ENCODE data around the gene NKAIN2.

Gene NKAIN2

GRCh38 chr6:124478906-124479305 lies 675.2 kb downstream of the NKAIN2 start:
- H2AFZ ChIP-seq (ENCODE audit: low read length, unreplicated experiment): no peak overlapping the region
- no peaks in the 10 kb centered on the region for H3K4me1 ChIP-seq (ENCODE audit: control insufficient read depth, insufficient read depth, low read length, unreplicated experiment)
- no peaks in the 10 kb centered on the region for H3K36me3 ChIP-seq (ENCODE audit: insufficient read depth, low read length)
- H3K27me3 ChIP-seq (ENCODE audit: insufficient read depth, low read length): 0 out of 2 replicates have a peak, but pooled peaks cover 3% of the 10 kb centered on the region
- H3K27ac ChIP-seq (ENCODE audit: low read depth, low read length): no peak overlapping the region
- H3K4me3 ChIP-seq (ENCODE audit: low read depth, low read length): no peak overlapping the region
- H3K79me2 ChIP-seq (ENCODE audit: control insufficient read depth, insufficient read depth, low read length, unreplicated experiment): no peaks in the 10 kb centered on the region

- H3K79me2 ChIP-seq (ENCODE audit: control insufficient read depth, insufficient read depth, low read length, unreplicated experiment): no peaks in the 10 kb centered on the region
- no peak overlapping the region for H3K27ac ChIP-seq (ENCODE audit: low read depth, low read length)
- 0 out of 2 replicates have a peak, but pooled peaks cover 3% of the 10 kb centered on the region for H3K27me3 ChIP-seq (ENCODE audit: insufficient read depth, low read length)
- no peak overlapping the region for H2AFZ ChIP-seq (ENCODE audit: low read length, unreplicated experiment)
- H3K4me3 ChIP-seq (ENCODE audit: low read depth, low read length): no peak overlapping the region
- no peaks in the 10 kb centered on the region for H3K36me3 ChIP-seq (ENCODE audit: insufficient read depth, low read length)
- H3K4me1 ChIP-seq (ENCODE audit: control insufficient read depth, insufficient read depth, low read length, unreplicated experiment): no peaks in the 10 kb centered on the region
These were observed 676.3 kb downstream of the NKAIN2 start for GRCh38 chr6:124479991-124480430.

GRCh38 chr6:124482071-124482491 lies 678.4 kb downstream of the NKAIN2 start:
- Histone ChIP-seq H3K4me1 (ENCODE audit: control insufficient read depth, insufficient read depth, low read length, unreplicated experiment) (no peaks in the 10 kb centered on the region), H3K4me3 (ENCODE audit: low read depth, low read length) (no peak overlapping the region), H3K79me2 (ENCODE audit: control insufficient read depth, insufficient read depth, low read length, unreplicated experiment) (no peaks in the 10 kb centered on the region), H3K27me3 (ENCODE audit: insufficient read depth, low read length) (0 out of 2 replicates have a peak, but pooled peaks cover 3% of the 10 kb centered on the region), H2AFZ (ENCODE audit: low read length, unreplicated experiment) (no peak overlapping the region), H3K36me3 (ENCODE audit: insufficient read depth, low read length) (no peaks in the 10 kb centered on the region), H3K27ac (ENCODE audit: low read depth, low read length) (no peak overlapping the region)

GRCh38 chr6:124487623-124488431 lies 684.2 kb downstream of the NKAIN2 start:
- Histone ChIP-seq H3K27ac (ENCODE audit: low read depth, low read length) (no peak overlapping the region), H3K4me3 (ENCODE audit: low read depth, low read length) (no peak overlapping the region), H3K36me3 (ENCODE audit: insufficient read depth, low read length) (no peaks in the 10 kb centered on the region), H3K27me3 (ENCODE audit: insufficient read depth, low read length) (no peaks in the 10 kb centered on the region), H2AFZ (ENCODE audit: low read length, unreplicated experiment) (no peak overlapping the region), H3K79me2 (ENCODE audit: control insufficient read depth, insufficient read depth, low read length, unreplicated experiment) (no peaks in the 10 kb centered on the region), H3K4me1 (ENCODE audit: control insufficient read depth, insufficient read depth, low read length, unreplicated experiment) (peaks cover 14% of the 10 kb centered on the region)

GRCh38 chr6:124490122-124490521 lies 686.5 kb downstream of the NKAIN2 start:
- Histone ChIP-seq H3K27ac (ENCODE audit: low read depth, low read length) (no peak overlapping the region), H3K4me3 (ENCODE audit: low read depth, low read length) (no peak overlapping the region), H3K36me3 (ENCODE audit: insufficient read depth, low read length) (no peaks in the 10 kb centered on the region), H3K79me2 (ENCODE audit: control insufficient read depth, insufficient read depth, low read length, unreplicated experiment) (no peaks in the 10 kb centered on the region), H3K27me3 (ENCODE audit: insufficient read depth, low read length) (no peaks in the 10 kb centered on the region), H3K4me1 (ENCODE audit: control insufficient read depth, insufficient read depth, low read length, unreplicated experiment) (peaks cover 14% of the 10 kb centered on the region), H2AFZ (ENCODE audit: low read length, unreplicated experiment) (no peak overlapping the region)

GRCh38 chr6:124493259-124493658 lies 689.6 kb downstream of the NKAIN2 start:
- Histone ChIP-seq H3K79me2 (ENCODE audit: control insufficient read depth, insufficient read depth, low read length, unreplicated experiment) (no peaks in the 10 kb centered on the region), H3K4me3 (ENCODE audit: low read depth, low read length) (no peak overlapping the region), H3K27me3 (ENCODE audit: insufficient read depth, low read length) (no peaks in the 10 kb centered on the region), H3K36me3 (ENCODE audit: insufficient read depth, low read length) (no peaks in the 10 kb centered on the region), H3K27ac (ENCODE audit: low read depth, low read length) (no peak overlapping the region), H2AFZ (ENCODE audit: low read length, unreplicated experiment) (no peak overlapping the region), H3K4me1 (ENCODE audit: control insufficient read depth, insufficient read depth, low read length, unreplicated experiment) (peaks cover 5% of the 10 kb centered on the region)

GRCh38 chr6:124494956-124495664 lies 691.4 kb downstream of the NKAIN2 start:
- Histone ChIP-seq H3K4me1 (ENCODE audit: control insufficient read depth, insufficient read depth, low read length, unreplicated experiment) (no peaks in the 10 kb centered on the region), H3K27ac (ENCODE audit: low read depth, low read length) (no peak overlapping the region), H3K79me2 (ENCODE audit: control insufficient read depth, insufficient read depth, low read length, unreplicated experiment) (no peaks in the 10 kb centered on the region)

GRCh38 chr6:124495665-124496190 lies 692.1 kb downstream of the NKAIN2 start:
- Histone ChIP-seq H3K36me3 (ENCODE audit: insufficient read depth, low read length) (no peaks in the 10 kb centered on the region), H3K4me1 (ENCODE audit: control insufficient read depth, insufficient read depth, low read length, unreplicated experiment) (no peaks in the 10 kb centered on the region)

More at GRCh38 chr6:124494956-124495664, 691.4 kb downstream of the NKAIN2 start:
- no peaks in the 10 kb centered on the region for H3K36me3 ChIP-seq (ENCODE audit: insufficient read depth, low read length)
- no peaks in the 10 kb centered on the region for H3K27me3 ChIP-seq (ENCODE audit: insufficient read depth, low read length)
- H2AFZ ChIP-seq (ENCODE audit: low read length, unreplicated experiment): no peak overlapping the region
- H3K4me3 ChIP-seq (ENCODE audit: low read depth, low read length): no peak overlapping the region

GRCh38 chr6:124496334-124496733 lies 692.7 kb downstream of the NKAIN2 start:
- H3K27me3 ChIP-seq (ENCODE audit: insufficient read depth, low read length): no peaks in the 10 kb centered on the region
- no peak overlapping the region for H3K4me3 ChIP-seq (ENCODE audit: low read depth, low read length)
- H2AFZ ChIP-seq (ENCODE audit: low read length, unreplicated experiment): no peak overlapping the region
- no peaks in the 10 kb centered on the region for H3K79me2 ChIP-seq (ENCODE audit: control insufficient read depth, insufficient read depth, low read length, unreplicated experiment)
- H3K4me1 ChIP-seq (ENCODE audit: control insufficient read depth, insufficient read depth, low read length, unreplicated experiment): no peaks in the 10 kb centered on the region
- no peaks in the 10 kb centered on the region for H3K36me3 ChIP-seq (ENCODE audit: insufficient read depth, low read length)
- H3K27ac ChIP-seq (ENCODE audit: low read depth, low read length): no peak overlapping the region

More at GRCh38 chr6:124495665-124496190, 692.1 kb downstream of the NKAIN2 start:
- Histone ChIP-seq H2AFZ (ENCODE audit: low read length, unreplicated experiment) (no peak overlapping the region), H3K79me2 (ENCODE audit: control insufficient read depth, insufficient read depth, low read length, unreplicated experiment) (no peaks in the 10 kb centered on the region), H3K4me3 (ENCODE audit: low read depth, low read length) (no peak overlapping the region), H3K27ac (ENCODE audit: low read depth, low read length) (no peak overlapping the region), H3K27me3 (ENCODE audit: insufficient read depth, low read length) (no peaks in the 10 kb centered on the region)

GRCh38 chr6:124512431-124512830 lies 708.8 kb downstream of the NKAIN2 start:
- Histone ChIP-seq H3K27ac (ENCODE audit: low read depth, low read length) (no peak overlapping the region), H2AFZ (ENCODE audit: low read length, unreplicated experiment) (no peak overlapping the region), H3K4me1 (ENCODE audit: control insufficient read depth, insufficient read depth, low read length, unreplicated experiment) (no peaks in the 10 kb centered on the region), H3K27me3 (ENCODE audit: insufficient read depth, low read length) (no peaks in the 10 kb centered on the region), H3K36me3 (ENCODE audit: insufficient read depth, low read length) (no peaks in the 10 kb centered on the region), H3K4me3 (ENCODE audit: low read depth, low read length) (no peak overlapping the region), H3K79me2 (ENCODE audit: control insufficient read depth, insufficient read depth, low read length, unreplicated experiment) (no peaks in the 10 kb centered on the region)

All from ACC112 (cell line).